Stimulated activated CD8-positive, alpha-beta memory T cell treated with anti-CD3 and anti-CD28 coated beads, Interleukin-4, amount 100 ng/mL, for 1 hour (primary cell): ENCODE measurements around the gene GPR108.
"Not testable (repeated sequence)": the region's sequence is repeated elsewhere in the genome, so short reads cannot be mapped to it uniquely, and the experiment has no call there.

Experiments
- DNase-seq, 2 donors: peaks; one replicate each; pipeline ENCODE4 v3.0.0-alpha.2; 2020; ENCODE audit warnings: low read depth in 2 of 2, low spot score in 1 of 2

GPR108 gene

DNA sequence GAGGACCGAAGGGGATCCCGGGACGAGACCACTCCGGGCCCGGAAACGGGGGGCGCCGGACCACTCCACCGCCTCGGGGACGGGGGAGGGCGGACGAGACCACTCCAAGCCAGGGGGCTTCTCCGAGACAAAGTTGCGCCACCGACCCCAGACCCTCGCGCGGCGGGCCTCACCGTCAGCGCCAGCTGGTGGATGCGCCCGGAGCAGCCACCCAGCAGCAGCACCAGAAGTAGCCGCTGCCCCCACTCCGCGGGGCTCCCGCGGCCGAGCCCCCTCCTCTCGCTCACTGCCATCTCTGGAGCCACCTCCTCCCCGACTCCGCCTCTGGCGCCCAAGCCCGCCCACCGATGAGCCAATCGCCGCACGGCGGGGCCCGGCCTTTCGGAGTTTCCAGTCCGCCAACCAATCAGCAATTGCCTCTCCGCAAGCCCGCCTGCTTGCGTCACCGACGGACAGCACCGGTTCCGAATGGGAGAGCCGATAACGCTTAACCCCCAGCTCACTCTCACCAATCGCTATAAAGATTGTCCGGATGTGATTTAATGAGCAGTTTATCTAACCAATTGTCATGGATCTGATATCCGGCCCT, at the start of gene GPR108:
GPR108 (minus strand) TSS at position 297 of the 589 bp plus-strand sequence; CDS start at position 293, 4 bp downstream.
- DNase-seq: peak; percentile 96 to 98

GRCh38 chr19:6779206-6779605, 41.8 kb upstream of the GPR108 start:
- no peak for DNase-seq

GRCh38 chr19:6778386-6778785, 41.0 kb upstream of the GPR108 start:
- no peak for DNase-seq

DNA sequence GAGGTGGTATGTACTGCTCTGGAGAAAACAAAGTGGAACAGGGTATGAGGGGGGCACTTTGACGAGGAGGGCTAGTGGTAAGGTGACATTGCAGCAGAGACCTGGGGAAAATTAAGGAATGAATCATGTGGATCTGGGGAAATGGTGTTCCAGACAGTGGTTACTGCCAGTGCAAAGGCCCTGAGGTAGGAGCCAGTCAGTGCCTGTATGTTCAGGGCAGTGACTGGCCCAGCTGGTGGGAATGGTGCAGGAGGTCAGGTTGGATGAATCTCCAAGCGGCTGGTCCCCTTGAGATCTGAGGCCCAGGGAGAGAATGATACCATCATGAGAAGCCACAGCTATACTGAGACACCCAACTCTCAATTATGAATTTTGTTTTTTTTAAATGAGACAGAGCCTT, 40.1 kb upstream of the GPR108 start:
- no peak for DNase-seq

DNA sequence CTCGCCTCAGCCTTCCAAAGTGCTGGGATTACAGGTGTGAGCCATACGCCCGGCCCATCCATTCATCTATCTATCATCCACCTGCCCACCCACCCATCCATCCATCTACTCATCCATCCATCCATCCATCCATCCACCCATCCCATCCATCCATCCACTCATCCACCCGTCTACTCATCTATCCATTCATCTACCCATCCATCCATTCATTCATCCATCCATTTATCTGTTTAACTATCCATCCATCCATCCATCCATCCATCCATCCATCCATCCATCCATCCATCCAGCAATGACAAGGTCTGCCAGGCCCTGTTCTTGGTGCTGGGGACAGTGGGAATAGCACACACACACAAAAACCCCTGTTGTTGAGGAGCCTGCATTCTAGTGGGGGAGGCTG, 39.6 kb upstream of the GPR108 start:
- no peak for DNase-seq

DNA sequence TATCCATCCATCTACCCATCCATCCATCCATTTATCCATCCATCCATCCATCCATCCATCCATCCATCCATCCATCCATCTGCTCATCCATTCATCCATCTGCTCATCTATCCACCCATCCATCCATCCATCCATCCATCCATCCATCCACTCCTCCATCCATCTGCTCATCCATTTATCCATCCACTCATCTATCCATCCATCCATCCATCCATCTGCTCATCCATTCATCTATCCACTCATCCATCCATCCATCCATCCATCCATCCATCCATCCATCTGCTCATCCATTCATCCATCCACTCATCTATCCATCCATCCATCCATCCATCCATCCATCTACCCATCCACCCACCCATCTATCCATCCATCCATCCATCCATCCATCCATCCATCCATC, 38.7 kb upstream of the GPR108 start:
- not testable (repeated sequence) for DNase-seq

GRCh38 chr19:6774821-6775707, 37.7 kb upstream of the GPR108 start:
- no peak for DNase-seq

DNA sequence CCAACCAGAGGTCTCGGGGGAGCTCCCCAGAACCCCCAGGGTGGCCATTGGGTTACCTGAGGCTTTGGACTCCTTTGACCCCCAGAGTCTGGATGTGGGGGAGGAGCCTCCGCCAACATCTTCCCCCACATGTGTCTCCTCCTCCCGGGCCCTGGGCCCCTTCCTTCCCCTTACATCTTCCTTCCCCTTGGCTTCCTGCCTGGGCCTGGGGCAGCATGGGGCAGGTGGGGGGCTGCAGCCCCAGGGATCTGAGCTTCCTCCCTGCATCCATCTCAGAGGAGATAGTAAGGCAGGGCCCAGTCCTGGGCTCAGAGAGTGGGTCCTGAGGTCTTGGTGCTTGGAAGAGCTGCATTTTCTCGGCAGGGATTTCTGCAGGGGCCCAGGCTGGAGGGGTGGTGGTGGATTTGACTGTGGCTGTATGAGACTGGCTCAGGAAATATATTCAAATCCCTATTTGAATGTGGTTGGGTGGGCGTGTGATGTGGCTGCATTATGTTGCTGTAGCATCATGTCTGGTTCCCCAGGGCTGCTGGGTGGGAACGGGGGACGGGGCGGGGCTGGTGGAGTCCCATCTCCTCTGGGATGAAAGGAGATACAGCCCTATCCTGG, 36.0 kb upstream of the GPR108 start:
- DNase-seq: peak; percentile 5 to 19

GRCh38 chr19:6772866-6773322, 35.5 kb upstream of the GPR108 start:
- no peak for DNase-seq

DNA sequence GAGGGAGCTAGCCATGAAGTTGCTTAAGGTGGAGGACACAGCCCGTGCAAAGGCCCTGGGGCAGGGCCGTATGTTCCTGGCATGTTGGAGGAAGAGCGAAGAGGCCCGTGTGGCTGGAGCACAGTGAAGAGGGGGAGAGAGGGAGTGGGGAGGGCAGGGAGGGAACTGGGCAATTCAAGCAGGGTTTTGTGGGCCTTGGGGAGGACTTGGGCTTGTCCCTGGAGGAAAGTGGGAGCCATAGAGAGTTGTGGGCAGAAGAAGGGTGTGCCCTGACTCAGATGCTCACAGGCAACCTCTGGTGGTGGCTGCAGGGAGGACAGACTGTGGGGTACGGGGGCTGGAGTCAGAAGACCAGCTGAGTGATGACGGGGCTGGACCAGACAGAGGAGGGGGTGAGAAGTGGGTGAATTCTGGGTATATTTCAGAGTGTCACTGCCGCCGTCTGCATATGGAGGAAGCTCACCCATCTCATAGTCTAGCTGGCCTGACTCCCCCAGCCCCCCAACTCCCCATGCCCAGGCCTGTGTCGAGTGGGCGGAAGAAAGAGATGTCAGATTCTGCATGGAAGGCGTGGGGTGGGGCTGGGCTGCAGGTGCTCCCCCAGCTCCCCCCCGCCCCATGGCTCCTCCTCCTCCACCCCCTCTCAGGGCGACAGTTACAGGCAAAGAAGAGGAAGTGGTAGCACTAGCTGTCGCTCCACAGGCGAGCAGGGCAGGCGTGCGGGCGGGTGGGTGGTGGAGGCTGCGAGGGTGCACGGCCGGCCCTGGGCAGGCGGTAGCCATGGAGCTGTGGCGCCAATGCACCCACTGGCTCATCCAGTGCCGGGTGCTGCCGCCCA, 34.9 kb upstream of the GPR108 start, which contains the start of gene VAV1:
VAV1 (plus strand) TSS at position 681 of the 838 bp plus-strand sequence; CDS start at position 781, 100 bp downstream.
- peak; percentile 60 to 74 for DNase-seq

DNA sequence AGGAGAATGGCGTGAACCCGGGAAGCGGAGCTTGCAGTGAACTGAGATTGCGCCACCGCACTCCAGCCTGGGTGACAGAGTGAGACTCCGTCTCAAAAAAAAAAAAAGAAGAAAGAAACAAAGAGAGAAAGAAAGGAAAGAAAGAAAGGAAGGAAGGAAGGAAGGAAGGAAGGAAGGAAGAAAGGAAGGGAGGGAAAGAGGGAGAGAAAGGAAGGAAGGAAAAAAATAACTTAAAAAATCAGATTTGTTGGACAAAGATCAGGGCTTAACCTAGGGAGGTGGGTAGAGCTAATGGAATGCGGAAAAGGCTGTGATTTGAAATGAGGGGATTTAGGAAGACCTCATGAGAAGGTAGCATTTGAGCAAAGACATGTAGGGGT, 34.3 kb upstream of the GPR108 start:
- not testable (repeated sequence) for DNase-seq

DNA sequence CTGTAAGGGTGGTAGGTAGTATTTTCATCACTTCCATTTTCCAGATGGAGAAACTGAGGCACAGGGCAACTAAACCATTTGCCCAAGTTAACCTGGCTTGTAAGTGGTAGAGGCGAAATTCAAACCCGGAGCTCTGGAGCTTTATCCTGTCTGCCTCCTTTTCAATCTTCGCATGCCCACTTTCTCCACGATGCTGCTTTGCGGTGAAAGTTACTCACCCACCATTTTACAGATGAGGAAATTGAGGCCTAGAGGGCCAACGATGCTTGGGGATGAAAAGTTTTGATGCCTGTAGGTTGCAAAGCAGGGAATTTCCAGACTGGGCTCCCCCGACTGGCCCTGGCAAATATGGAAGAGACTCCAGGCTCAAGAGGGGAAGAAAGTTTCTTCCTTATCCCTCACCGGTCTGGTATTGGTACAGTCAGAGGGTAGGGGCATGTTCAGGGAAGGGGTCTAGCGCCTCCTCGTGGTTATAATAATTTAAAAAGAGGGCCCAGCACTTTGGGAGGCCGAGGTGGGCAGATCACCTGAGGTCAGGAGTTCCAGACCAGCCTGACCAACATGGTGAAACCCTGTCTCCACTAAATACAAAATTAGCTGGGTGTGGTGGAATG, 31.7 kb upstream of the GPR108 start:
- DNase-seq: no peak

- DNase-seq: no peak
These were observed 30.9 kb upstream of the GPR108 start for GRCh38 chr19:6768236-6768785.

DNA sequence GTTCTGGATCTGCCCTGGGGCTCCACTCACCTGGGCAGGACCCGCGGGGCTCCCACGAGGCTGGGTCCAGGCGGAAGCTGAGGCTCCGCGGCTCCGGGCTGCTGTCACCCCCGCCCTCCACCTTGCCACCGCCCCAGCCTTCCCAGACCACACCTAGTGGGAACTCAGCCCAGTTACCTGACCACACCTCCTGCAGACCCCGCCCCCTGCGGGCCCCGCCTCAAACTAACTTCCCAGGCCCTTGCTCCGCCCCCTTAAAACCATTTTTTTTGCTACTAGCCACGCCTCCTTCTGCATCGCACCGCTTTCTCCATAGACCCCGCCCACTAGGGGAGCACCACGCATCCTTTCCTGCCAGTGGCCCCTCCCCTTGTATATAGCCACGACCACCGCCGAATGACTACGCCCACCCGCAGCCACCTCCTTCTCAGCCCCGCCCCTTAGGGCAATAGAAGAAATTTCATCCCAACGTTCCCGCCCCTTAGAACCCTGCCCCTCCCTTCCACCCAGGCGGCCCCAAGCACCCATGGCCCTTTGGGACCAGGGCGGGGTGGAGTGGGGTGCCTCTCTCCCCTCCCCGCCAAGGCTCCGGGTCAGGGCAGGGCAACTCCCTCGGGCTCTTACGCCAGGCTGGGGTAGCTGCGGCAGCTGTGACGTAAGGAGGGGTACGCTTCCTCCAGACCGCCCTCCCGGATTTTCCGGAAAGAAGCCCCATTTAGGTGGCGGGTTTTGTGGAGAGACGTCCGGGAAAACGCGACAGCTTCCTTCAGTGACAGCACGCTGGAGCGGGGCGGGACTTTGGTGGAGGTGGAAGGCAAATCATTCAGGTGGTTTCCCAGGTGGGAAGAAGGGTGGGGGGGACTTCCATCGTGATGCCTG, 30.2 kb upstream of the GPR108 start, which contains the start of gene SH2D3A:
SH2D3A (minus strand) TSS at position 79 of the 879 bp plus-strand sequence. CDS start 3,687 bp downstream, outside the sequence.
- DNase-seq: peak; percentile 85 to 90

DNA sequence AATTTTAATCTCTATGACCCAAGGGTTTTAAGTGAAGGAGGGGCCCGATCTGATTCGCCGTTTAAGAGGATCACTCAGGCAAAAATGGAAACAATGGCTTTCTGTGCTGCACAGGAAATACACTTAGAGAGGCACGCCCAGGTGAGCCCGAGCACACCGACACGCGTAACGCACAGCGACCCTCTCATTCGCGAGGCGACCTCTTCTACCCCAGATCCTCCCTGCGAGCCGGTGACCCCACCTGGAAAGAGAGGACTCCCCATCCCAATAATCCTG, 29.6 kb upstream of the GPR108 start:
- no peak for DNase-seq

DNA sequence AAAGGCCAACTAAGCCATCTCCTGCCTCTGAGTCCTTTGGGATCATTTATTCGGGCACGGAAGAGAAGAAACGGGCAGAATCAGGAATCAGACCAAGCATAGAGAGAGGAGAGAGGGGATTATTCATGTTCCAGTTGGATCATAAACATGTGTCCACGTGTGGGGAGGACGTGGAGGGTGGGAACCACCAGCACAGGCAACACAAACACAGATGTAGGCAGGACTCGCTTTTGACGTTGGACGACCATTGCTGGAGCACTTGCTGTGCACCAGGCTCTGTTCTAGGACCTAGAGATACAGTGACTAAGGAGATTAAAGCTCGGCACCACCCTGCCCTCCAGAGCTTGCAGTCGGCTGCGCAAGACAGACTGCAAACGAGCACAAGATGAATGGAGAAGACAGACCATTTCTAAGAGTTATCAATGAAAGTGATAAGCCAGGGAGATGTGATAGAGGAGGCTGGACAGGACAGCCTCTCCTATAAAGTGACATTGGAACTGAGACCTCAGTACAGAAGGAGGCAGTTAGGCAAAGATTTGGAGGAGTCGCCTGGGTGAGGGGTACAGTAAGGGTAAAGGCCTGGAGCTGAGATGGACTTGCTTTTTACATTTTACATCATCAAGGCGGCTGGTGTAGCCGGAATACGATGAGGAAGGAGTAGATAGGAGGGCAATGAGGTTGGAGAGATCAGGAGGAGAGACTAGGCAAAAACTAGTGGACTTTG, 29.1 kb upstream of the GPR108 start:
- no peak for DNase-seq

DNA sequence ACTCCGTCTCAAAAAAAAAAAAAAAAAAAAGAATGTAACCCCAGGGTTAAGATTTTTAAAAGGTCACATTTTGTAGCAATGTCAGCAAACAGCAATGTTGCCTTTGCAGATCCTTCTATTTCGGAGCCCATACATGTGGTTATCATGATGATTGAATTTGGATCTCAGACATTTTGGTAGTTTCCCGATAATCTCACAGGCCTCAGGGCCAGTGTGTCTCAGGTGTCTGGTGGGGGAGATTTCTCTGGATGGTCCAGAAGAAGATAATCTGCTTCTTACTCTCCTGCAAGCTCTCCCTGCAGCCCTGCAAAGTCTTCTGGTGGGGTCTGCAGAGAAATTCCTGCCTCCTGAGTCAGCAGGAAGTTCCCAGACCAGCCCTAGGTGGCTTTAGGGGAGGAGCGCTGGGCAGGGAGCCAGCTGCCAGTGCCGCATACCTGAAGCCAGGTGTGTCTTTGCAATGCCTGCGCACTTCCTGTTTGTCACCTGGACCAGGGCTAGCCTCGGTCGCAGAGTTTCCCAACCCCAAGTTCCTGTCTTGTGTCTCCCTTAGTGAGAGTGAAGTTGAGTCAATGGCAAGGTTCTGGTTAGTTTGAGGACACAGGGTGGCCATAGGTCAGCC, 28.5 kb upstream of the GPR108 start:
- DNase-seq: no peak

DNA sequence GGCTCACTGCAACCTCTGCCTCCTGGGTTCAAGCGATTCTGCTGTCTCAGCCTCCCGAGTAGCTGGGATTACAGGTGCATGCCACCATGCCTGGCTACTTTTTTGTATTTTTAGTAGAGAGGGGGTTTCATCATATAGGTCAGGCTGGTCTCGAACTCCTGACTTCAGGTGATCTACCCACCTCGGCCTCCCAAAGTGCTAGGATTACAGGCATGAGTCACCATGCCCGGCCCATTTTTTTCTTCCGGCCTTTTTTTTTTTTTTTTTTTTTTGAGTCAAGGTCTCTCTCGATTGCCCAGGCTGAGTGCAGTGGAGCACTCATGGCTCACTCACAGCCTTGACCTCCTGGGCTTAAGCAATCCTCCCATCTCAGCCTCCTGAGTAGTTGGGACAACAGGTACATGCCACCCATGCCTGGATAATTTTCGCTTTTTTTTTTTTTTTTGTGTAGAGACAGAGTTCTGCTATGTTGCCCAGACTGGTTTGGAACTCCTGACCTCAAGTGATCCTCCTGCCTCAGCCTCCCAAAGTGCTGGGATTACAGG, 24.9 kb upstream of the GPR108 start:
- DNase-seq: not testable (repeated sequence)
